ENCODE results near the gene RPS21.

- TF ChIP-seq, protein P1, sequence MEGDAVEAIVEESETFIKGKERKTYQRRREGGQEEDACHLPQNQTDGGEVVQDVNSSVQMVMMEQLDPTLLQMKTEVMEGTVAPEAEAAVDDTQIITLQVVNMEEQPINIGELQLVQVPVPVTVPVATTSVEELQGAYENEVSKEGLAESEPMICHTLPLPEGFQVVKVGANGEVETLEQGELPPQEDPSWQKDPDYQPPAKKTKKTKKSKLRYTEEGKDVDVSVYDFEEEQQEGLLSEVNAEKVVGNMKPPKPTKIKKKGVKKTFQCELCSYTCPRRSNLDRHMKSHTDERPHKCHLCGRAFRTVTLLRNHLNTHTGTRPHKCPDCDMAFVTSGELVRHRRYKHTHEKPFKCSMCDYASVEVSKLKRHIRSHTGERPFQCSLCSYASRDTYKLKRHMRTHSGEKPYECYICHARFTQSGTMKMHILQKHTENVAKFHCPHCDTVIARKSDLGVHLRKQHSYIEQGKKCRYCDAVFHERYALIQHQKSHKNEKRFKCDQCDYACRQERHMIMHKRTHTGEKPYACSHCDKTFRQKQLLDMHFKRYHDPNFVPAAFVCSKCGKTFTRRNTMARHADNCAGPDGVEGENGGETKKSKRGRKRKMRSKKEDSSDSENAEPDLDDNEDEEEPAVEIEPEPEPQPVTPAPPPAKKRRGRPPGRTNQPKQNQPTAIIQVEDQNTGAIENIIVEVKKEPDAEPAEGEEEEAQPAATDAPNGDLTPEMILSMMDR (IDR thresholded peaks at IDR 0.05) = no peak
- no peak for TF ChIP-seq POLR2A (IDR thresholded peaks at IDR 0.05)
Measured at GRCh38 chr20:62433658-62434497, 47.0 kb downstream of the RPS21 start.

Measured in adrenal gland (tissue), 5 donors.